H9 (cell line): ENCODE data around the gene UMOD. TPM values are rescaled to one million over a fixed set of nuclear protein-coding genes. Genes with fewer than 3 reads are reported as not detected.
A peak's percentile ranks its signal among the peaks of the same experiment; 100 is the strongest.

Experiments
- DNase-seq: peaks from one replicate; pipeline ENCODE4 v3.0.0-alpha.2; 2017
- H2AFZ ChIP-seq: one replicate; pipeline ENCODE4 v1.6.1; 2013; ENCODE audit warnings: mild to moderate bottlenecking, low read length, control low read depth, moderate library complexity
- H2AK5ac ChIP-seq: 2 replicates; pipeline ENCODE4 v1.6.1; 2013; ENCODE audit warnings: low read length, control low read depth, mixed read lengths; ENCODE audit not compliant: insufficient read length
- H2BK120ac ChIP-seq: one replicate; pipeline ENCODE4 v1.6.1; 2013; ENCODE audit warnings: low read depth, mild to moderate bottlenecking, low read length, control low read depth, inconsistent platforms; ENCODE audit not compliant: poor library complexity, severe bottlenecking
- H2BK12ac ChIP-seq: 2 replicates; pipeline ENCODE4 v1.6.1; 2013; ENCODE audit warnings: low read length, control low read depth, mixed read lengths, low read depth; ENCODE audit not compliant: insufficient read length
- H2BK15ac ChIP-seq: 2 replicates; pipeline ENCODE4 v1.6.1; 2013; ENCODE audit warnings: low read depth, low read length, control low read depth
- H2BK20ac ChIP-seq: one replicate; pipeline ENCODE4 v1.6.1; 2013; ENCODE audit warnings: low read depth, mild to moderate bottlenecking, low read length, control low read depth, inconsistent platforms; ENCODE audit not compliant: poor library complexity, severe bottlenecking
- H2BK5ac ChIP-seq: 2 replicates; pipeline ENCODE4 v1.6.1; 2013; ENCODE audit warnings: low read length, control low read depth, mixed read lengths; ENCODE audit not compliant: insufficient read length
- H3K14ac ChIP-seq: 2 replicates; pipeline ENCODE4 v1.6.1; 2013; ENCODE audit warnings: low read length, control low read depth; ENCODE audit not compliant: insufficient read depth
- H3K18ac ChIP-seq: 2 replicates; pipeline ENCODE4 v1.6.1; 2013; ENCODE audit warnings: low read depth, mild to moderate bottlenecking, mixed read lengths, low read length, control low read depth; ENCODE audit not compliant: insufficient read length
- H3K23ac ChIP-seq: 2 replicates; pipeline ENCODE4 v1.6.1; 2013; ENCODE audit warnings: low read length, control low read depth, mixed read lengths, low read depth; ENCODE audit not compliant: insufficient read length
- H3K23me2 ChIP-seq: 2 replicates; pipeline ENCODE4 v1.6.1; 2013; ENCODE audit warnings: low read depth, mild to moderate bottlenecking, mixed read lengths, low read length, control low read depth; ENCODE audit not compliant: insufficient read length, poor library complexity, severe bottlenecking
- H3K27ac ChIP-seq: 2 replicates; pipeline ENCODE4 v1.5.1; 2013; ENCODE audit warnings: low read length, control low read depth, mixed read lengths, low read depth; ENCODE audit not compliant: insufficient read length
- H3K27me3 ChIP-seq: 2 replicates; pipeline ENCODE4 v1.6.1; 2013; ENCODE audit warnings: low read length, control low read depth, inconsistent platforms; ENCODE audit not compliant: insufficient read depth
- H3K4ac ChIP-seq: 2 replicates; pipeline ENCODE4 v1.6.1; 2013; ENCODE audit warnings: low read depth, mild to moderate bottlenecking, control low read depth, inconsistent platforms, low read length, moderate library complexity
- H3K4me1 ChIP-seq: 2 replicates; pipeline ENCODE4 v1.6.1; 2013; ENCODE audit warnings: low read length, control low read depth, inconsistent platforms; ENCODE audit not compliant: insufficient read depth
- H3K4me2 ChIP-seq: 2 replicates; pipeline ENCODE4 v1.6.1; 2013; ENCODE audit warnings: low read length, control low read depth, mixed read lengths; ENCODE audit not compliant: insufficient read length, insufficient read depth
- H3K56ac ChIP-seq: 2 replicates; pipeline ENCODE4 v1.6.1; 2013; ENCODE audit warnings: low read depth, mild to moderate bottlenecking, mixed read lengths, low read length, control low read depth; ENCODE audit not compliant: insufficient read length
- H3K79me1 ChIP-seq: 2 replicates; pipeline ENCODE4 v1.6.1; 2013; ENCODE audit warnings: low read depth, mild to moderate bottlenecking, moderate library complexity, low read length, control low read depth, inconsistent platforms; ENCODE audit not compliant: insufficient read depth, poor library complexity, severe bottlenecking
- H3K79me2 ChIP-seq: 2 replicates; pipeline ENCODE4 v1.6.1; 2013; ENCODE audit warnings: low read length, control low read depth, inconsistent platforms; ENCODE audit not compliant: insufficient read depth
- H3K9ac ChIP-seq: 2 replicates; pipeline ENCODE4 v1.6.1; 2013; ENCODE audit warnings: low read length, control low read depth, mixed read lengths; ENCODE audit not compliant: insufficient read length; ENCODE audit errors: extremely low read depth
- H3K9me3 ChIP-seq: one replicate; pipeline ENCODE4 v1.6.1; 2013; ENCODE audit warnings: low read depth, low read length, inconsistent platforms; ENCODE audit not compliant: control insufficient read depth
- H3T11ph ChIP-seq: one replicate; pipeline ENCODE4 v1.6.1; 2013; ENCODE audit warnings: mild to moderate bottlenecking, low read length, control low read depth, inconsistent platforms
- H4K20me1 ChIP-seq: one replicate; pipeline ENCODE4 v1.6.1; 2013; ENCODE audit not compliant: control insufficient read depth, insufficient read length, insufficient read depth
- H4K5ac ChIP-seq: 2 replicates; pipeline ENCODE4 v1.6.1; 2013; ENCODE audit warnings: low read depth, mild to moderate bottlenecking, mixed read lengths, low read length, control low read depth; ENCODE audit not compliant: insufficient read length
- H4K8ac ChIP-seq: replicated peaks from 2 replicates; pipeline ENCODE4 v1.6.1; 2013; ENCODE audit warnings: low read length, control low read depth, mixed read lengths, low read depth; ENCODE audit not compliant: insufficient read length
- H4K91ac ChIP-seq: 2 replicates; pipeline ENCODE4 v1.6.1; 2013; ENCODE audit warnings: low read depth, mild to moderate bottlenecking, moderate library complexity, mixed read lengths, low read length, control low read depth; ENCODE audit not compliant: insufficient read length
- H3K27ac Mint-ChIP-seq, 3 experiments: 2 replicates in 2 of 3; 3 replicates in 1 of 3; pipeline ENCODE4 v1.8.0; 2020 to 2021; ENCODE audit warnings: mixed read lengths in 3 of 3, mild to moderate bottlenecking in 1 of 3, moderate library complexity in 1 of 3
- H3K27me3 Mint-ChIP-seq: 2 replicates; pipeline ENCODE4 v1.8.0; 2021; ENCODE audit warnings: low read depth, mild to moderate bottlenecking, moderate library complexity, mixed read lengths
- H3K36me3 Mint-ChIP-seq, 3 experiments: 2 replicates in 2 of 3; 3 replicates in 1 of 3; pipeline ENCODE4 v1.8.0; 2020 to 2021; ENCODE audit warnings: low read depth in 3 of 3, mixed read lengths in 3 of 3; ENCODE audit not compliant: insufficient read depth in 1 of 3
- H3K4me1 Mint-ChIP-seq, 2 experiments: 2 replicates each; pipeline ENCODE4 v1.8.0; 2020; ENCODE audit warnings: mixed read lengths in 2 of 2
- H3K4me3 Mint-ChIP-seq, 2 experiments: 2 replicates in 1 of 2; 3 replicates in 1 of 2; pipeline ENCODE4 v1.8.0; 2020 to 2021; ENCODE audit warnings: mild to moderate bottlenecking in 2 of 2, mixed read lengths in 2 of 2, moderate library complexity in 1 of 2
- H3K9me3 Mint-ChIP-seq, 2 experiments: 2 replicates in 1 of 2; 3 replicates in 1 of 2; pipeline ENCODE4 v1.8.0; 2020; ENCODE audit warnings: mild to moderate bottlenecking in 2 of 2, mixed read lengths in 2 of 2, moderate library complexity in 1 of 2
- CTCF ChIP-seq: fragments of 200-600 bp; sonication (generic); conservative IDR thresholded peaks from 3 replicates; pipeline ENCODE4 v1.8.0; 2021; ENCODE audit warnings: antibody characterized with exemption, mild to moderate bottlenecking
- WGBS: extraction: QIAGEN DNeasy Blood & Tissue Kit; methylation state at CpG from one replicate; pipeline ENCODE4 v1.1.7; 2013; ENCODE audit warnings: missing lambda C conversion rate, low lambda C conversion rate, mixed read lengths; ENCODE audit not compliant: insufficient read length; ENCODE audit errors: extremely low coverage; 5-methylcytosine and 5-hydroxymethylcytosine counted together
- total RNA-seq: library from RNA; stranded (reverse); gene quantifications from 2 replicates; pipeline ENCODE4 v1.2.1, GENCODE V29; 2021

The UMOD gene
- total RNA-seq, 1 experiment from 2014 or later = not detected

GRCh38 chr16:20339744-20340143 lies 12.8 kb downstream of the UMOD start:
- Histone ChIP-seq H4K5ac (no peak overlapping the region), H3K9me3 (no peaks in the 10 kb centered on the region), H3K27me3 (no peaks in the 10 kb centered on the region), H3T11ph (no peak overlapping the region), H3K4ac (no peak overlapping the region), H4K91ac (no peak overlapping the region), H3K27ac (no peak overlapping the region), H2BK120ac (no peak overlapping the region), H3K23ac (no peak overlapping the region), H2BK12ac (no peak overlapping the region), H3K18ac (no peak overlapping the region), H2BK15ac (no peak overlapping the region), H4K20me1 (no peaks in the 10 kb centered on the region), H2BK20ac (no peak overlapping the region), H3K79me1 (no peaks in the 10 kb centered on the region), H3K79me2 (no peaks in the 10 kb centered on the region), H2BK5ac (no peak overlapping the region), H3K9ac (no peak overlapping the region), H3K23me2 (no peaks in the 10 kb centered on the region), H3K4me2 (no peak overlapping the region), H3K14ac (no peak overlapping the region), H4K8ac (no peak overlapping the region), H2AFZ (no peak overlapping the region), H3K4me1 (no peaks in the 10 kb centered on the region), H2AK5ac (no peak overlapping the region), H3K56ac (no peak overlapping the region)
- Mint-ChIP-seq H3K27ac (peak overlapping the region in 2 of 3 experiments; percentile 20 to 62; a peak in 1 of 7 replicates), H3K4me3 (no peak overlapping the region), H3K9me3 (no peaks in the 10 kb centered on the region), H3K27me3 (no peaks in the 10 kb centered on the region), H3K4me1 (peaks cover 11 to 21% of the 10 kb centered on the region in 2 experiments), H3K36me3 (no peaks in the 10 kb centered on the region)
- DNase-seq = no peak
- TF ChIP-seq CTCF = no peak
- WGBS = no CpG with 5 or more reads among the region's 3 CpGs
